SU-DHL-6 (cell line): ENCODE results near the gene S100B.

Source experiments
- H2AFZ ChIP-seq: fragments of 200-600 bp; sonication (generic); 2 replicates; pipeline ENCODE4 v1.6.1; 2014; ENCODE audit warnings: low read depth, mild to moderate bottlenecking, moderate library complexity, mixed read lengths, antibody characterized with exemption, low read length; ENCODE audit not compliant: severe bottlenecking
- H3F3A ChIP-seq: fragments of 200-600 bp; shearing (Covaris generic); 2 replicates; pipeline ENCODE4 v1.6.0; 2016; ENCODE audit warnings: antibody characterized with exemption, mild to moderate bottlenecking; ENCODE audit not compliant: insufficient read depth
- H3K27ac ChIP-seq: fragments of 200-600 bp; sonication (generic); 2 replicates; pipeline ENCODE4 v1.5.1; 2016; ENCODE audit warnings: low read depth, mild to moderate bottlenecking, low read length, moderate library complexity, mixed read lengths
- H3K27me3 ChIP-seq: fragments of 200-600 bp; sonication (generic), shearing (Covaris generic); 2 replicates; pipeline ENCODE4 v1.6.0; 2014; ENCODE audit warnings: mild to moderate bottlenecking, low read length
- H3K36me3 ChIP-seq: fragments of 200-600 bp; sonication (generic); 2 replicates; pipeline ENCODE4 v1.6.1; 2014; ENCODE audit warnings: mild to moderate bottlenecking, low read length, mixed read lengths
- H3K4me2 ChIP-seq: fragments of 300-600, 200-600 bp; shearing (Covaris generic), sonication (generic); 2 replicates; pipeline ENCODE4 v1.6.0; 2014; ENCODE audit warnings: low read length, low read depth, mild to moderate bottlenecking; ENCODE audit not compliant: poor library complexity, severe bottlenecking
- H3K4me3 ChIP-seq: fragments of 200-600 bp; sonication (generic); 2 replicates; pipeline ENCODE4 v1.5.1; 2014; ENCODE audit warnings: antibody characterized with exemption, low read length, mild to moderate bottlenecking, mixed read lengths; ENCODE audit not compliant: insufficient read depth, poor library complexity, severe bottlenecking
- H3K79me2 ChIP-seq: fragments of 200-600 bp; sonication (generic); 2 replicates; pipeline ENCODE4 v1.6.1; 2014; ENCODE audit warnings: mild to moderate bottlenecking, low read length, moderate library complexity; ENCODE audit not compliant: insufficient read depth
- H3K9ac ChIP-seq: fragments of 200-600 bp; sonication (generic); 2 replicates; pipeline ENCODE4 v1.7.0; 2014; ENCODE audit warnings: mild to moderate bottlenecking, low read length
- H3K9me2 ChIP-seq: fragments of 200-600 bp; sonication (generic); replicated peaks from 2 replicates; pipeline ENCODE4 v1.6.1; 2014; ENCODE audit warnings: low read length; ENCODE audit not compliant: insufficient read depth
- H3K9me3 ChIP-seq: fragments of 200-600 bp; sonication (generic); 2 replicates; pipeline ENCODE4 v1.6.1; 2014; ENCODE audit warnings: low read length, mixed read lengths; ENCODE audit not compliant: insufficient read depth
- H4K20me1 ChIP-seq: fragments of 200-600 bp; sonication (generic); 2 replicates; pipeline ENCODE4 v1.6.1; 2014; ENCODE audit warnings: low read depth, mild to moderate bottlenecking, antibody characterized with exemption, low read length, moderate library complexity, mixed read lengths
- EZH2phosphoT487 ChIP-seq: fragments of 200-600 bp; sonication (generic), shearing (Covaris generic); conservative IDR thresholded peaks from 2 replicates; pipeline ENCODE4 v1.6.1; 2018; ENCODE audit warnings: mild to moderate bottlenecking, antibody characterized with exemption, low read length, moderate library complexity, mixed read lengths
- TF ChIP-seq, protein P1 (sequence below): fragments of 200-600 bp; sonication (generic); IDR thresholded peaks from one replicate; pipeline ENCODE4 v1.5.1; 2017; ENCODE audit warnings: antibody characterized with exemption, mild to moderate bottlenecking, low read length, moderate library complexity; ENCODE audit not compliant: insufficient read depth, poor library complexity, severe bottlenecking

The S100B gene

DNA sequence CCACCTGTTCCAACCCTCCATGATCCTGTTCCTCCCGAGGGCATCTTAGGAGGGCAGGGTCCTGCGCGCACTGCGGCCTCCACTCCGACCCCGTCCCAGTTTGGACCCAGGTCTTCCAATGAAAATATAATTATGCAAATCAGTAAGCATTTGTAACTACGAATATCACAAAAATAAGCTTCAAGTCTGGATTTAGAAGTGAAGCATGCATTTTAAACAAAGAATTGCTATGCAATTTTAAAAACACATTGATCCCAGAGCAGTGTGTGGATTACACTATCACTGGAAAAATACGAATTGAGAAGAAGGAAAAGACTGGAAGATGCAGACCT lies 31.3 kb upstream of the S100B start:
- 0 out of 2 replicates have a peak, but pooled peaks cover 2% of the 10 kb centered on the region for H4K20me1 ChIP-seq
- H3K9me2 ChIP-seq: no peaks in the 10 kb centered on the region
- peak overlapping the region; percentile 69 for H3K4me2 ChIP-seq
- peak overlapping the region; percentile 80 for H3K9ac ChIP-seq
- H3K79me2 ChIP-seq: peaks cover 4% of the 10 kb centered on the region; the same call in 1 of the 2 replicates
- no peaks in the 10 kb centered on the region for H3K27me3 ChIP-seq
- no peak overlapping the region for H3K27ac ChIP-seq
- peaks cover 3% of the 10 kb centered on the region; the same call in 1 of the 2 replicates for H3K36me3 ChIP-seq
- TF ChIP-seq EZH2phosphoT487: no peak
- TF ChIP-seq, protein P1, sequence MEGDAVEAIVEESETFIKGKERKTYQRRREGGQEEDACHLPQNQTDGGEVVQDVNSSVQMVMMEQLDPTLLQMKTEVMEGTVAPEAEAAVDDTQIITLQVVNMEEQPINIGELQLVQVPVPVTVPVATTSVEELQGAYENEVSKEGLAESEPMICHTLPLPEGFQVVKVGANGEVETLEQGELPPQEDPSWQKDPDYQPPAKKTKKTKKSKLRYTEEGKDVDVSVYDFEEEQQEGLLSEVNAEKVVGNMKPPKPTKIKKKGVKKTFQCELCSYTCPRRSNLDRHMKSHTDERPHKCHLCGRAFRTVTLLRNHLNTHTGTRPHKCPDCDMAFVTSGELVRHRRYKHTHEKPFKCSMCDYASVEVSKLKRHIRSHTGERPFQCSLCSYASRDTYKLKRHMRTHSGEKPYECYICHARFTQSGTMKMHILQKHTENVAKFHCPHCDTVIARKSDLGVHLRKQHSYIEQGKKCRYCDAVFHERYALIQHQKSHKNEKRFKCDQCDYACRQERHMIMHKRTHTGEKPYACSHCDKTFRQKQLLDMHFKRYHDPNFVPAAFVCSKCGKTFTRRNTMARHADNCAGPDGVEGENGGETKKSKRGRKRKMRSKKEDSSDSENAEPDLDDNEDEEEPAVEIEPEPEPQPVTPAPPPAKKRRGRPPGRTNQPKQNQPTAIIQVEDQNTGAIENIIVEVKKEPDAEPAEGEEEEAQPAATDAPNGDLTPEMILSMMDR: no peak
- H3F3A ChIP-seq: peaks cover 18% of the 10 kb centered on the region
- H3K9me3 ChIP-seq: no peaks in the 10 kb centered on the region
- peak overlapping the region; percentile 78 for H3K4me3 ChIP-seq
- H2AFZ ChIP-seq: peak overlapping the region; percentile 94

DNA sequence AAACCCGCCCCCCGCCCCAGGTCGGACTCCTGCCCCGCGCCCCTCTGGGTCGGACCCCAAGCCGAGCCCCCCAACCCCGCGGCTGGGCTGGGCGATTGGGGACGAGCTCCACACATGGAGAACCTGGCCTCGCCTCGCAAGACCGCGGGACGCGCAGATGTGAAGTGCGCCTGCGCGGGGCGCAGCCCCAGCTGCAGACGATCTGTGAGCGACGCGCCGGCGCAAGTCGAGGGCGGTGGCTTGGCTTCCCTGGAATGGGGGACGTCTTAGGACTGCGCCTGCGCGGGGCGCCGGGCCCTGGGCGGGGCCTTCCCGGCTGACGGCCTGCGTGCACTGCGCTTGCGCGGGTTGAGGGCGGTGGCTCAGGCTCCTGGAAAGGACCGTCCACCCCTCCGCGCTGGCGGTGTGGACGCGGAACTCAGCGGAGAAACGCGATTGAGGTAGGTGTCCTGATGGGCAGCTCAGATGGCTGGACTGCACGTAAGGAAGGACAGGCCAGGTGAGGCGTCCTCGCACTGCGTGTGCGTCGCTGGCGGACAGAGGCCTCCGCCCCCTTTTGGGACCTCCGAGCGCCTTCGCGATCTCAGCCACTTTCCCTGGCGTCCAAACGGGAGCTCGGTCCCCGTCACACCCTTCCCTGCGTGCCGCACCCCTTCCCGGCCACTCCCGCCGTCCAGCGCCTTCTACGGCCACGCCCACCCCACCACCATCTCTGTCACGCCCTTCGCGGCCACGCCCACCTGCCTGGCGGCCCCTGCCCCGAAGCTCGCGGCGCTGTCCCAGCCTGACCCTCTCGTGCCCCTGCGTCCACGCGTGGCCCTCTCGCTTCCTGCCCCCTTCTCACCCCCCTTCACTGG lies 30.7 kb upstream of the S100B start, which contains the start of gene PRMT2:
PRMT2 (plus strand) TSS at position 351 of the 857 bp plus-strand sequence. CDS start 1,278 bp downstream, outside the sequence.
- Histone ChIP-seq H3K36me3 (peaks cover 3% of the 10 kb centered on the region; the same call in 1 of the 2 replicates), H3F3A (peaks cover 18% of the 10 kb centered on the region), H4K20me1 (0 out of 2 replicates have a peak, but pooled peaks cover 2% of the 10 kb centered on the region), H3K4me2 (peak within 1 kb of the TSS; percentile 69), H3K9me3 (no peaks in the 10 kb centered on the region), H3K9me2 (no peaks in the 10 kb centered on the region), H3K27me3 (no peaks in the 10 kb centered on the region), H3K79me2 (peaks cover 4% of the 10 kb centered on the region; the same call in 1 of the 2 replicates), H3K27ac (peak within 1 kb of the TSS; percentile 60), H3K9ac (peak within 1 kb of the TSS; percentile 80), H3K4me3 (peak within 1 kb of the TSS; percentile 78), H2AFZ (peak within 1 kb of the TSS; percentile 94)
- TF ChIP-seq, protein P1: no peak
- no peak for TF ChIP-seq EZH2phosphoT487

DNA sequence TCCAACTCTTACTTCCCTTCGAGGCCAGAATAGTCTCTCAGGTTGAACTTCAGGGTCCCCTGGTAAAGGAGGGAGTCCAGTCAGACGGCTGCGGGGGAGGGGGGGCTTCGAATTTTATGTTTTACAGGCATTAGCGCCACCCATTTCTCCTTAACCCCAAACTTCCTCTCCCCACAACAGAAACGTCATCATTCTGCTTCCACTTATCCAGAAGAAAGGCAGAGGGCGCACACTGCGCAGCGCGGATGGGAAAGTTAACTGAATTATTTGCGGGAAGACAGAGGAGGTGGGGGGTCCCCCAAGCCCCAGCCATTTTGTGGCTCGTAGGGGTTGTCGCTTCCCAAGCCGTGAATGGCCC lies 30.1 kb upstream of the S100B start:
- Histone ChIP-seq H3K79me2 (peaks cover 4% of the 10 kb centered on the region; the same call in 1 of the 2 replicates), H3K27ac (peak overlapping the region; percentile 60), H3K9ac (peak overlapping the region; percentile 80), H3F3A (peaks cover 18% of the 10 kb centered on the region), H4K20me1 (0 out of 2 replicates have a peak, but pooled peaks cover 2% of the 10 kb centered on the region), H3K4me3 (peak overlapping the region; percentile 78), H3K4me2 (peak overlapping the region; percentile 69), H3K9me2 (no peaks in the 10 kb centered on the region), H3K9me3 (no peaks in the 10 kb centered on the region), H3K36me3 (peaks cover 3% of the 10 kb centered on the region; the same call in 1 of the 2 replicates), H2AFZ (peak overlapping the region; percentile 92), H3K27me3 (no peaks in the 10 kb centered on the region)
- no peak for TF ChIP-seq EZH2phosphoT487
- TF ChIP-seq, protein P1: no peak
